ENCODE results near the gene TKT.
A peak's percentile ranks its signal among the peaks of the same experiment; 100 is the strongest.

TKT gene

DNA sequence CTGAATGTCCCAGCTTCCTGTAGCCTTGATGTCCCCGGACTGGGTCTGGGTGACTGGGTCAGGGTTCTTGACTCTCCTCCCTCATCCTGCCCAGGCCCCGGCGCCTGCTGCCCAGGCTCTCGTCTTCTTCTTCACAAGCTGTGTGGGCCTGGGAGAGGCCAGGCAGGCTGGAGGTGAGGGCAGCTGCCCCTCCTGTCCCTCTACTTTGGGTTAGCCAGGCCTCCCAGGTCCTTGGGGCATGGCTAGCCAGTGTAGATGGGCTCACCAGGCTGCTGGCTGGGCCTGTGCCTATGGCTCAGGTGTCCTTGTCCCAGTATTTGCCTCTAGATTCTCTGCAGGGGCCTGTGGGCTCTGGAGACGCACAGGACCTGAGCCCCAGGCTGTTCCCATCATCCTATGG lies 31.8 kb downstream of the TKT start:
- DNase-seq = no peak

DNA sequence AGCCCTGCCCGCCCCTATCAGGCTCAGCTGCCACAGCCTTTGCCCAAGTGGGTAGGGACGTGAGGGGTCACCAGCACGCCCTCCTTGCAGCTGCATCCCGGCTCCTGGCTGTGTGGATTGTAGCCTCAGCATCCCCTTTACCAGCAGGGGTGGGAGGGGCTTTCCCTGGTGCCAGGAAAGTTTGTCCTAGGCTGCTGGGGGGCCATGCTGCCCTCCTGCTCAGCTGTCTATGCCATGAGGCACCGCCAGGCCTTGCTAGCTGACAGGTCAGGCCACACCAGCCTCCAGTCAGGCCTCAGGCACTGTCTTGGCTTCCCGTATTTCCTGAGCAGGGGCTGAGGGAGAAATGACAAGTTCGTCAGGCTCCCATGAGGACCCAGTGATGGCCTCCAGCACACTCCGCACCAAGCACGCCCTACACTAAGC lies 32.3 kb downstream of the TKT start:
- no peak for DNase-seq

DNA sequence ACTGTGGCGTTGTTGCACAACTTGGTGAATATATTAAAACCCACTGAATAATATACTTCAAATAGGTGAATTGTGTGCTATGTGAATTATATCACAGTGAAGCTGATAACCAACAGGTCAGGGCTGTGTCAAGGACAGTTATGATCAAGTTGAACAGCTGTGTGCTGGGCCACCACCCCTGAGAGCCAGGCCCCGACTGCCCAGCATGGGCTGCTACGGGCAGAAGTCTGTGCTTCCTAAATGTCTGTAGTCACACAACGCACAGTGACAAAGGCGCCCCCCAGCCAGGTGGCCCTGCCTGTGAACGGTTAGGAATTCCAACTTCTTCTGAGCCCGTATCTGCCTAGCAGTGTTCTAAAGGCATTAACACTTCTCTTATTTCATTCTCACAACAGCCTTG lies 32.8 kb downstream of the TKT start:
- no peak for DNase-seq

DNA sequence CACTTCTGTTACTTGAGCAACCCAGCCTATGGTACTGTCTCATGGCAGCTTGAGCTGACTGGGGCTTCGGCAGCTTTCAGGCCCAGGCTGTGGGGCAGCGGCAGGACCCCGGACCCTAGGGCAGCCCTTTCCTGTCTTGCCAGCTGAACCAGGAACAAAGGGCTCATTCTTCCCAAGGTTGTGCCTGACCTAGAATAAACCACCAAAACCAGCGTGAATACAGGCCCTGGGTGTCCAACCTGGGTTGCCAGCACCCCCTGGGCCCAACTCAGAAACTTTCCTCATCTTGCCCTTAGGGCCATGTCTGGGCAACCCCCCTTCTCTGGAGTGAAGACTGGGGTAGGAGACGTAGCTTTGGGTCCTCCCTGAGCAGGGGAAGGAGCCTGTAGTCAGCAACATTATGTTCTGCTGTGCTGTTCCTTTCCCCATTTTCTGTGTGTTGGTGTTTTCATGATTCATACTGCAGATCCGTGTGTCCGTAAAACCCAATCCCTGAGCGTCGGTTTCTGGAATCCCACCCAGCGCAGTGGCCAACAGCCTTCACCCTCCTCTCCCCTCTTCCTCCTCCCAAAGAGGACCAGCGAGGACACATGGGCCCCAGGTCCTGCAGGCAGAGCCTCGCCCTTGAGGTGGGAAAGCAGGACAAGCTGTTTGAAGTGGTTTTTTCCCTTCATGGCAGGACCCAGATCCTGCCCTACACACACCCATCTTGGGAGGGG lies 33.5 kb downstream of the TKT start:
- no peak for DNase-seq

DNA sequence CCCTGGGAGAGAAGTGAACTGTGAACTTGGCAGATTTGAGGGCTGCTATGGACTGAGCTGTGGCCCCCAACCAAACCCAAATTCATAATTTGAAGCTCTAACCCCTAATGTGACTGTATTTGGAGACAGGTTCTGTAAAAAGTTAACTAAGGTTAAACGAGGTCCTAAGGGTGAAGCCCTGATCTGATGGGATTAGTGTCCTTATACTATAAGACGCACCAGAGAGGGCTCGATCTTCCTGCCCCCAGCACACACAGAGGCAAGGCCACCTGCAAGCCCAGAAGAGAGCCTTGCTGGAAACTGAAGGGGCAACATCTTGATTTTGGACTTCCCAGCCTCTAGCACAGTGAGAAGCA lies 34.0 kb downstream of the TKT start:
- no peak for DNase-seq

DNA sequence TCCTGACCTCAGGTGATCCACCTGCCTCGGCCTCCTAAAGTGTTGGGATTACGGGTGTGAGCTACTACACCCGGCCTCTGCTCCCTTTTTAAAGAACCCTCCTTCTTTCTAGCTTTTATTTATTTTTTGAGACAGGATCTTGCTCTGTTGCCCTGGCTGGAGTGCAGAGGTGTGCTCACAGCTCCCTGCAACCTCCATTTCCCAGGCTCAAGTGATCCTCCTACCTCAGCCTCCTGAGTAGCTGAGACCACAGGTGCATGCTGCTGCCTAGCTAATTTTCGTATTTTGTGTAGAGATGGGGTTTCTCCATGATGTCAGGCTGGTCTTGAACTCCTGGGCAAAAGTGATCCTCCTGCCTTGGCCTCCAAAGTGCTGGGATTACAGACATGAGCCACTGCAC lies 34.5 kb downstream of the TKT start:
- DNase-seq = no peak

DNA sequence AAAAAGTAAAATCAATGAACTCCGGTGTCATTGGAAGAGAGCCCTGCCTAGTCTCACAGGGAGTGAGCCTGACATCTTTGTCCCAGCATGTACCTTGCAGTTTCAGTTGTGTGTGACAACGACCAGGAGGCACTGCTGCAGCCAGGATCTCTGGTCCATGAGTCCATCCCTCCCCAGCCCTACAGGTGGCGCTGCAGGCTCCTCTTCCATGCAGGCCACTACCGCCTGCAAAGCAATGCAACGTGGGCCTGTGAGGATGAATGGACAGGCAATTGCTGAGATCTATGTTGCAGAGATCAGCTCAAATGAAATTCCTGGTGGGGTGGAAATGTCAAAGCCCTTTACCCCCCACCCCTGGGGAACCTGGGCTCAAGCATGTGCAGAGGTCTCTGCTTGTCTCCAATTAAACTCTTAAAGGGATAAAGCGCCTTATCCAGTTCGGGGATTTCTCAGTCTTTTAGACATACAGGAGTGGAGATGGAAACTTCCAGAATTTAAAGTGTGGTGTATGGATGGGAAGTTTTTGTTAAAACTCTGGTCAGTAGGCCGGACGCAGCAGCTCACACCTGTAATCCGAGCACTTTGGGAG lies 35.8 kb downstream of the TKT start:
- peak; percentile 83 for DNase-seq

DNA sequence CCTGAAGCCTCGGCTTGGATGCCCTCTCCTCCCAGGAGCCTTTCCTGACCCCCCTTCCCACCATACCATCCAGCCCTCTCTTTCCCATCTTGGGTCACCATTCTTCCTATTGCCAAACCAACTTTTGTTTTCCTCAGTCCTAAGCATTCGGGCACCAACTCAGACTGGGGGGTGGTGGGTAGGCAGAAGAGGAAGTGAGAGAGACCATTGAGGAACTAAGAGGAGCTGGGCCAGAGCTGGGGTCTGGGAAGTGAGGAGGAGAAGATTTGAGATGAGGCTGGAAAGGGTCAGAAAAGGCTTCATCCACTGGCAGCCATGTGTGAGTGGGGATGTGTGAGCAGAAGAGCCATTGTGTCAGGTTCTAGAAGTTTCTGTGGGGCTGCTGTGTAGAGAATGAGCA lies 37.7 kb downstream of the TKT start:
- peak; percentile 15 for DNase-seq

DNA sequence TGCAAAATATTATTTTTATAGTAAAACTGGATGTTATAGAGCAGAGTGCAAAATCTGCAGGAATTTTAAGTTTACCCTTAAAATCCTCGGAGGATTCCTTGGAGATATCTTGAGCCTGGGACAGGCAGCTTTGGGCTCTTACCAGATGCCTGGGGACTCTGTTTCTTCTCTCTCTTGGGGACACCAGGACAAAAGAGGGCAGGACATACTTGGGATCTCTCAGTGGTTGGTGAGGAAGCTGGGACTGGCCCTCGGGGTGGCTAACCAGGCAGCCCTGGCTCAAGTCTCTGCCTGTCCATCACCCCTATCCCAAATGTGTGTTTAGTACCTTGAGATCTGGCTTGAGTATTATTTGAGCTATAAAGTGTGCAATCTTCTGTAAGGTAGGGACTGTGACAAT lies 38.6 kb downstream of the TKT start:
- DNase-seq = no peak

DNA sequence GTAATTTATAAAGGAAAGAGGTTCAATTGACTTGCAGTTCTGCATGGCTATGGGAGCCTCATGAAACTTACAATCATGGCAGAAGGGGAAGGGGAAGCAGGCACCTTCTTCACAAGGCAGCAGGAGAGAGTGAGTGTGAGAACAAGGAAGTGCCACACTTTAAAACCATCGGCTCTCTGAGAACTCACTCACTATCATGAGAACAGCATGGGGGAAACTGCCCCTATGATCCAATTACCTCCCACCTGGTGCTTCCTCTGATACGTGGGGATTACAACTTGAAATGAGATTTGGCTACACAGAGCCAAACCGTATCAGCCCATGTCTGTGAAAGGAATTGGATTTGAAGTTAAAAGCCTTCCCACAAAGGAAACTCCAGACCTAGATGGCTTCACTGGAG lies 39.1 kb downstream of the TKT start:
- DNase-seq = no peak

DNA sequence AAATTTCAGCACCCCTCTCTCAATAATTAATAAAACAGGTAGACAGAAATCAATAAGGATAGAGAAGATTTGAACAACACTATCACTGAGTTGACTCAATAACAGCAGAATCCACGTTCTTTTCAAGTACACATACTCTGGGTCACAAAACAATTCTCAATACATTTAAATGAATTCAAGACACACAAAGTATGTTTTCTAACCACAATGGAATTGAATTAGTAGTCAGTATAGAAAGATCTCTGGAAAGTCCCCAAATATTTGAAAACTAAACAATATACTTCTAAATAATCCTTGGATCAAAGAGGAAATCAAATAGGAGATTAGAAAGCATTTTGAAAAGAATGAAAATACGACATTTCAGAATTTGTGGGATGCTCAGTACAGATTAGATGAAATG lies 40.0 kb downstream of the TKT start:
- DNase-seq = no peak

DNA sequence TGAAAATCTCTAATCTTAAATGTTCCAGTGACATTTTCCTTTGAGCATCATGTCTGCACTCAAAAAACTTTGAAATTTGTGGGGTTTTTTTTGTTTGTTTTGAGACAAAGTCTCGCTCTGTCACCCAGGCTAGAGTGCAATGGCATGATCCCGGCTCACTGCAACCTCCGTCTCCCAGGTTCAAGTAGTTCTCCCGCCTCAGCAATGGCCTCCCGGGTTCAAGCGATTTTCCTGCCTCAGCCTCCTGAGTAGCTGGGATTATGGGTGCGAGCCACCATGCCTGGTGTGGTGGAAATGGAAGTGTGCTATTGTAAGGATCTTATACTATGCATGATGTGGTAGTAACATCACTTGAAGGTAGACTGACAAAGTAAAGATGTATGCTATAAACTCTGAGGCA lies 42.5 kb downstream of the TKT start:
- DNase-seq = no peak

DNA sequence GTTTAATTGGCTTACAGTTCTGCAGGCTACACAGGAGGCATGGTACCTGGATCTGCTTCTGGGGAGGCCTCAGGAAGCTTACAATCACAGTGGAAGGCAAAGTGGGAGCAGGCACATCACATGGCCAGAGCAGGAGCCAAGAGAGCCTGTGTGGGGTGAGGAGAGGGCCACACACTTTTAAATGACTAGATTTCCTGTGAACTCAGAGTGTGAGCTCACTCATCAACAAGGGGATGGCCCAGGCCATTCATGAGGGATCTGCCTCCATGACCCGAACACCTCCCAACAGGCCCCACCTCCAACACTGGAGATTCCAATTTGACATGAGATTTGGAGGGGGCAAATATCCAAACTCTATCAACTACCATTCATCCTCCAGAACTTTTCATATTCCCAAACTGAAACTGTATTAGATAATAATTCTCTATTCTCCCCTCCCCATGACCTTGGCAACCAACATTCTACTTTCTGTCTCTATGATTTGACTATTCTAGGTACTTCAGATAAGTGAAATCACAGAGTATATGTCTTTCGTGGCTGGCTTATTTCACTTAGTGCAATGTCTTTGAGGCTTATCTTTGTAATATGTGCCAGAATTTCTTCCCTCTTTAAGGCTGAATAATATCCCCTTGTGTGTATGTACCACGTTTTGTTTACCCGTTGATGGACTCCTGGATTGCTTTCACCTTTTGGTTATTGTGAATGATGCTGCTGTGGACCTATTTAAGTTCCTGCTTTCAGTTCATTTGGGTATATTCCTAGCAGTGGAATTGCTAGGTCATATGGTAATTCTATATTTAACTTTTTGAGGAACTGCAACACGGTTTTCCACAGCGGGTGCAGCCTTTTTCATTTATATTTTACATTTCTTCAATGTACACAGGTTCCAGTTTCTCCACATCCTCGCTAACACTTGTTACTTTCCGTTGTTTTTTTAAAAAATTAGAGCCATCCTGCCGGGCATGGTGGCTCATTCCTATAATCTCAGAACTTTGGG lies 43.8 kb downstream of the TKT start:
- DNase-seq = no peak

DNA sequence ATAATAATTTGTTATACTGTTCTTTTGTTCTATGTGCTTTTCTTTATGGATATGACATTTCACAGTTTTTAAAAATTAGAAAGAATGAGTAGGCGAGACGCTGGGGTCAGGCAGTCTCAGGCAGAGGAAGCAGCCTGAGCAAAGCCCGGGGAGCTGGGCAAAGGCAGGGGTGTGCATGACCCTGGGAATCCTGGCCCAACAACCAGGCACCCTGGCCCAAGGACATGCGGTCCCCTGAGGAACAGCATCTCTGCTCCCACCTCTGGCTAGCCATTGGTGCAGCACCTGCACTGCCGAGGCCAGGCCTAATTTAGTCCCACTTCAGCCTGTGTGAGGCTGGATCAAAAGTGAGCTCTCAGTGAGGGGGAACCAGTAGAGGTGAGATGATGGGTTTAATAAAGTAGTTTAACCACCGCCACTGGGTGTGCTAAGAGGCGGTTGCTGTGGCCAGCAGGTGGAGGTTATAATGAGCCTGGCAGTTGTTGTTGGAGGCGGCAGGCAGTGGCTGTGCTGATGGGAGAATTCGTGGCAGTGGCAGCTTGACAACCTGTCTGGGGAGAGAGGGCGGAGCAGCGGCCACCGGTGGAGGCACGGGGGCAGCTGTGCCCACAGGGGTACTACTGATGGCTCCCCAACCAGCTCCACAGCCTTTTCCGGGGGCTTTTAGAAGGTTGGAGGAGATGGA lies 53.3 kb downstream of the TKT start:
- no peak for DNase-seq

DNA sequence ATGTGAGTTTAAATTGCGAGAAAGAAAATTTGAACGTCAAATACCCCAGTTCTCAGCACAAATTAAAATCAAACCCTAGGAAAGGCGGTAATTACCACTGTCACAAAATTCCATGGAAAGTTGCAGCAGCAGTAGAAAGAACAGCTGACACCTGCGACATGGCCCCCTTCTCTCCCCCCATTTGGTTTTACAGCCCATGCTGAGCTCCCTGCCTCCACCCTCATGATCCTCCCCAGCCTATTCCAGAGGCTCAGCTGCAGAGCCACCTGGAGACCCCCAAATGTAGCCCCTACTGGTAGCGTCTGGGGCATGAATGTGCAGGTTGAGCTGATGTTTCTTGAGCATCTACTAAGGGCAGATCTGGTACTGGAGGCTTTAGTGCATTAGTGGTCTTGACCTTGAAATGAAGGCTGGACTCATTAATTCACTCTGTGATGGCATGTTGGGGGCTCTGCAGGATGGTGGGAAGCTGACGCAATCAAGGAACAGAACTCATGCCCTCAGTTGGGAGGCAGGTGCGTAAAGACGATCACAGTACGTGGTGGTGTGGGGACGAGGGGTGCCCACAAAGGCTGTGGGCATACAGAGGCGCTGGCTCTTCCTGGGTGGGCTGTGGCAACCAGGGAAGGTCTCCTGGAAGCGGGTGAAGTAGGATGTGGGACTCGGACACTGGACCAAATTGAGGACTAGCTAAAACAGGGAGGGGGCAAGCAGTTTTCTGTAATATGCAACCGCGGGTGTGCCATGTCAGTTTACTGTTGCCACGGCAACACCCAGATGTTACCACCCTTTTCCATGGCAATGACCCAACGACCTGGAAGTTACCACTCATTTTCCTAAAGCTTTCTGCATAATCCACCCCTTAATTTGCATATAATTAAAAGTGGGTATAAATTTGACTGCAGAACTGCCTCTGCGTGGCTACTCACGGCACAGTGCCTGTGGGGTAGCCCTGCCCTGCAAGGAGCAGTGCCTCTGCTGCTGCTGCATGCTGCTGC lies 55.0 kb downstream of the TKT start:
- DNase-seq = no peak

DNA sequence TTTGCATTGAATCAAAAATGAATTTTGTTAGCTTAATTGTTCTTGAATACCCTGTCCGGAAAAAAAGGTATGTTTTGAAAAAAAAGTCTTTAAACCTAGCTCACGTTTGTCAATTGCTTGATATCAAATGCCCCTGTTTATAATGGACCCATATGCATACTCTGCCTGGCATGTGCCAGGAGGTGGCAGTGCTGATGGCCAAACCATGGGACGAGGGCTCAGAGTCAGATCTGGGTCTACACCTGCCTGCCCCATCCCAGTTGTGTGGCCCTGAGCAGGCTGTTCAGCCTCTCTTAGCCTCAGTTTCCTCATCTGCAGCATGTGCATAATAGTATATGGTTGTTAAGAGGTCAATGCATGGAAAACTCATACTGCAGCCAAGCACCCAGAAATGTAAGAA lies 56.0 kb downstream of the TKT start:
- DNase-seq = no peak

DNA sequence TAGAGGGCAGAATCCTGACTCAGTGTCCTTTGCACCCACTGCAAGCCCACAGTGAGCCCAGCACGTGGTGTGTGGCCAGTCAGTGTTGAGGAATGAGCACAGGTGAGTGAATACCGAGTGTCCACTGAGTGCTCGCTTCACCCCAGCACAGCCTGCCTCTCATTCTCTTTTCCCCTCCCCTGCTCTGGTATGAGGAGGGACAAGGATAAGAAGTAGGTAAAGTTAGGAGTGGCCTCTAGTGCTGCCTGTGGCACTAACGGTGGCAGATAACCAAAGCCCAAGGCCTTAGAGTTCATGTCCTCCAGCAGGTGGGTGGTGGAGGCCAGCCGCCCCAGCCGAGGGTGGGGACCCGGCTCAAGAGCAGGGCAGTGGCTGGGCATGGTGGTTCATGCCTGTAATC lies 56.8 kb downstream of the TKT start:
- DNase-seq = no peak

DNA sequence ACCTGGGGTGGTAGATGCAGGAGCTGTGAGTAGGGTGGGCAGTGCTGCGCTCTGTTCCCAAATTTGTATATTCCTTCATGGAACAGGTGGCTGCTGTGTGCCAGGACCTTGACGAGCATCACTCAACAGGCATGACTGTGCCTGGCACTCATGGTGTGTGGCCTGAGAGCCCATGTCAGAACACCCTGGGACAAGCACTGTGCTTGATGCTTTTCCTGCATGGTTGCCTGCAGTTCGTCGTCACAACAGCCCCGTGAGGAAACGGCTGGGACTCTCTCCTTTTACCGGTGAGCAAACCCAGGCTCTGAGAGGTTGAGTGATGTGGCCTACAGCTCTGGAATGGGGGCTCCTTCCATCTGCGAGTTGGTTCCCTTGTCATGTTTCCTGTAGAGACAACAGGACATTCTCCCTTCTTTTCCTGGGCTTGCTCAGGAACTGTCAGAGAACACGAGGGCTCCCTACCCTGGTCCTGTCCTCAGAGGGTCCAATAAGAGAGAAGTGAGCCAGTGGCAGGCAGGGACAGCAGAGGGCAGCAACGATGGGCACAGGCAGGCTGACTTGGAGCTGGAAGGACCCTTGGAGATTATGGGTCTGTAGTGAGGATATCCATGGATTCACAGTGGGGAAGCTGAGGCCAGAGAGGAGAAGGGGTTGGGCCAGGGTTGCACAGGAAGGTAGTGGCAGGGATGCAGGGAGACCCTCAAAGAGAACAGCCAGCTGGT lies 57.4 kb downstream of the TKT start:
- no peak for DNase-seq

DNA sequence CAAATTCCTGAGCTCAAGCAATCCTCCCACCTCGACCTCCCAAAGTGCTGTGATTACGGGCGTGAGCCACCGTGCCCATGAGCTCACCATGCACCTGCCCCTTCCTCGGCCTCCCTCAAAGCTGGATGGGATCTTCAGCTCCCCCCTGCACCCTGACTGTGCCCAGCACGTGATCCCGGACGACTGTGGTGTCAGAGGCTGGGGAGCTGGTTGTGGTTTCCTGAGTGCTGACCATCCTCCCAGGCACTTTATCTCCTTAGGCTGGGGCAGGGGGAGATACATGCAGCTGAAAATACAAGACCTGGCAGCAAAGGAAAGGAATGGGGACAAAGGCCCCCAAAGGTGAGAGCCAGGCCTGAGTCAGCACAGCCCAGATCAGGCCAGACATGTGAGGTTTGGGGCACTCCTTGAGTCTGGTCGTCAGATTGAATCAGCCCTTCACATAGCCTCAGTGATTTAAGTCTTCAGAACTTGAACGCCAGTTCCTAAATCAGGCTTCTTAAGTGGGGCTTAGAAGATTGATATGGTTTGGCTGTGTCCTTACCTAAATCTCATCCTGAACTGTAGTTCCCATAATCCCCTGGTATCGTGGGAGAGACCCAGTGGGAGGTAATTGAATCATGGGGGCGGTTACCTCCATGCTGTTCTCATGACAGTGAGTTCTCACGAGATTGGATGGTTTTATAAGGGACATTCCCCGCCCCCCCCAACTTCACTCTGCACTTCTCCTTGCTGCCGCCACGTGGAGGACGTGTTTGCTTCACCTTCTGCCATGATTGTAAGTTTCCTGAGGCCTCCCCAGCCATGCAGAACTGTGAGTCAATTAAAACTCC lies 59.0 kb downstream of the TKT start:
- no peak for DNase-seq
